ENCODE data around the gene RALA.

DNA sequence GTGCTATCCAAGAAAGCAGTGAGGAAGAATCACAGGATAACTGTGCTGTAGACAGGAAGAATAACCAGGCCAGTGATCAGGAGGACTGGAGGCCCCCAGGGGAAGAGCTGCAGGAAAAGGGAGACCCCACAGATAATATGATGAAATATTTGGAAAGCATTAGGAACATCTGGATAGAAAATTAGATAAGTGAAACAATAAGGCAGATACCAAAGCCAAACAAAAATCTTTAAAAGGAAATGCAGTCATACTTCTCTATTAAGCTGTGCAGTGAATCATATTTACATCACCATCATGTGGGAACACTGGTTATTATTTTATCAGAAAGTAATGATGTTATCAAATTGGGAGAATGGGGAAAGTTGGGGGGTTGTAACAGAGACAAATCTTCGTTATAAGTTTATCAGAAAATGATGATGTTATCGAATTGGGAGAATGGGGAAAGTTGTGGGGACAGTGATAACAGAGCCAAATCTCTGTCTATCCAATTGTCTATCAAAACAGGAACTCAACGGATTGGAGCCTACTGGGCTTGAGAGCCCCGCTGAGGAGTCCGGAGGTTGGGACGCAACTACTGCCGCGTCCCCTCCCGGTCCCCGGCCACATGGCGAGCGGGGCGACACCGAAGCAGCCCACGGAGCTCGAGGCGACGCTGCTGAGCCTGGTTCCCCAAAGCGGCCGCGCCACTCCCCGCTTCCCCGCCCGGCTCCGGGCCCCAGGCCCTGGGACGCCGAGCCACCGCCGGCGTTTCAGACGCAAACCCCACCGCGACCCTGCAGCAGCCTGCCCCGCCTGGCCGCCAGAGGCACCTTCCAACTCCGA is 14.0 kb upstream of the RALA start:
- TF ChIP-seq, protein P1, sequence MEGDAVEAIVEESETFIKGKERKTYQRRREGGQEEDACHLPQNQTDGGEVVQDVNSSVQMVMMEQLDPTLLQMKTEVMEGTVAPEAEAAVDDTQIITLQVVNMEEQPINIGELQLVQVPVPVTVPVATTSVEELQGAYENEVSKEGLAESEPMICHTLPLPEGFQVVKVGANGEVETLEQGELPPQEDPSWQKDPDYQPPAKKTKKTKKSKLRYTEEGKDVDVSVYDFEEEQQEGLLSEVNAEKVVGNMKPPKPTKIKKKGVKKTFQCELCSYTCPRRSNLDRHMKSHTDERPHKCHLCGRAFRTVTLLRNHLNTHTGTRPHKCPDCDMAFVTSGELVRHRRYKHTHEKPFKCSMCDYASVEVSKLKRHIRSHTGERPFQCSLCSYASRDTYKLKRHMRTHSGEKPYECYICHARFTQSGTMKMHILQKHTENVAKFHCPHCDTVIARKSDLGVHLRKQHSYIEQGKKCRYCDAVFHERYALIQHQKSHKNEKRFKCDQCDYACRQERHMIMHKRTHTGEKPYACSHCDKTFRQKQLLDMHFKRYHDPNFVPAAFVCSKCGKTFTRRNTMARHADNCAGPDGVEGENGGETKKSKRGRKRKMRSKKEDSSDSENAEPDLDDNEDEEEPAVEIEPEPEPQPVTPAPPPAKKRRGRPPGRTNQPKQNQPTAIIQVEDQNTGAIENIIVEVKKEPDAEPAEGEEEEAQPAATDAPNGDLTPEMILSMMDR (IDR thresholded peaks at IDR 0.05): no peak
- no peak for TF ChIP-seq POLR2A (IDR thresholded peaks at IDR 0.05)
